ENCODE results near the gene LRP1B.
"Not testable (repeated sequence)": the region's sequence is repeated elsewhere in the genome, so short reads cannot be mapped to it uniquely, and the experiment has no call there.

Gene LRP1B

GRCh38 chr2:141041281-141041680, 1089.5 kb downstream of the LRP1B start:
- no peak for DNase-seq (ENCODE audit: low read depth in 2 of 3, low spot score in 1 of 3)

- DNase-seq (ENCODE audit: low read depth in 2 of 3, low spot score in 1 of 3), result no peak
Measured at GRCh38 chr2:141038341-141038740, 1092.5 kb downstream of the LRP1B start.

GRCh38 chr2:141037361-141037760, 1093.5 kb downstream of the LRP1B start:
- no peak for DNase-seq (ENCODE audit: low read depth in 2 of 3, low spot score in 1 of 3)

DNA sequence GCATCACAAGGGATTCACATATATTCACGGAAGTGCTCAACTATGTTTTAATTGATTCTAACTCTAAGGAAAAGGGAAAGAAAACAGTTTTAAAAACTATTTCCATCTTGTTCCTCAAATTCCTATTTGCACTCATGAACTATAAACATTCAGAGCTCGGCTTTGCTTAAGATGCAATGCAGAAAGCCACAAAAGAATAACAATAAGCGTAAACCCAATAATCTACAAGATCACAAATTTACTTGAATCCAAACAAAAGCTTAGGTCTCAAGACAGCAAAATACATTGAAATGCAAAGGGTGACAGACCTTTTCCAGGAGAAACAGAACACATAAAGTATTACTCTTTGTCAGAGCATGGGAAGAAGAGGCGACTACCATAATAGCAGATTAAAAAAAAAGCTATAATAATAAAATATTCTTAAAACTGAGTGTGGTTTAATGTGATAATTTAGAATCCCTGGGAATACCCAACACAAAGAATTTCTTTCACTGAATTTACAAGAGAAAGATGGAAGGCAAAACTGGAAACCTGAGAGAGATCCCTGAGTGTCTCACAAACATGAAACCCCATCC, 1094.9 kb downstream of the LRP1B start:
- no peak for DNase-seq (ENCODE audit: low read depth in 2 of 3, low spot score in 1 of 3)

GRCh38 chr2:141029428-141030078, 1101.3 kb downstream of the LRP1B start:
- no peak for DNase-seq (ENCODE audit: low read depth in 2 of 3, low spot score in 1 of 3)

DNA sequence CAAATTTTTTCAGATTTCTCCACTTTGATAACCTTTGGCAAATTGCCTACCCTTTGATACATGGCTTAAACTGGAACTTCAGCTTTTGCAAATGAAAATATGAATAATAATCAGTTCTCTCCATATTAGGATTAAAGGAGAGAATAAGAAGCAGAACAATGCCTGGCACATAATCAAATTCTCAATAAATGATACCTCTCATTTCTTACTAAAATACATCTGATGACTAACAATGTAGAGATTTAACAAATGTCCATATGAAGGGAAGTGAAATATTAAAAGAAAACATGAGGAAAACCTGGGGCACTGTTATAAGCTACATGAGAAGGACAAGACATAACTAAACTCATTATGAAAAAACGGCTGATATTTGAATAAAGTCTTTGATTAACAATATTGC, 1103.6 kb downstream of the LRP1B start:
- no peak for DNase-seq (ENCODE audit: low read depth in 2 of 3, low spot score in 1 of 3)

DNA sequence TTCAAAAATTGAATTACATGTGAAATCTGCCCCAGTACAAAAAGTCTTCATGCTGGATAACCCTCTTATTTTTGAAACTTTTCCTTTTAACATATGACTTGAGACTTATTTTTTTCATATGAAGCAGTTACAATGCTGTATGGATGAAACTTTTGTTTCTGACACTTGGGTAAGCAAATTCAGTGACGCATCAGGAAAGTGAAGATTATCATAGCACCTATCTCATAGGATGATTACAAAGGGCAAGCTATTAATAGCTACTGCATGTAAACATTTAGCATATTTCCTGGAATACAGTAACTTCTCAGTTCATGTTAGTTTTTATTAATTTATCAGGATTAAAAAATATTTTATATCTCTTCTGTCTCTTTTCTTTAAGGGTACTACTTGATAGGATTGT, 1109.2 kb downstream of the LRP1B start:
- no peak for DNase-seq (ENCODE audit: low read depth in 2 of 3, low spot score in 1 of 3)

DNA sequence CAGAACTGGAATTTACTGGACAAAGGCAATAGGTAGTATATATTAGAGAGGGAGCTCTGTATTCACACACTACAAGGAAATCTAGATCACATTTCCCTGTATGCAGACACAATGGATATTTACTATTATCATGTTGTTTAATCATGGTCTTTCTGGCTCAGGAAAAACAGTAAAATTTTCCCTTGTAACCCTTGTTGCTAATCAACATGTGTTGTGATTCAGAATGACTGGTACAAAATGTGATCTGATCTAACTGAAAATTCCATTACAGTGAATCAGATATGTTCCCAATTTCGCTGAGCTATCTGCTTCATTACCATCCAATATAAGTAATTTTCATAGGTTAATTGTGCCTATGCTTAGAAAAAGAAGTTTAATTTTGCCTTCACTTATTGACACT, 1109.7 kb downstream of the LRP1B start:
- no peak for DNase-seq (ENCODE audit: low read depth in 2 of 3, low spot score in 1 of 3)

- no peak for DNase-seq (ENCODE audit: low read depth in 2 of 3, low spot score in 1 of 3)
Measured at GRCh38 chr2:141020346-141020745, 1110.5 kb downstream of the LRP1B start.

GRCh38 chr2:141015341-141016047, 1115.3 kb downstream of the LRP1B start:
- no peak for DNase-seq (ENCODE audit: low read depth in 2 of 3, low spot score in 1 of 3)

DNA sequence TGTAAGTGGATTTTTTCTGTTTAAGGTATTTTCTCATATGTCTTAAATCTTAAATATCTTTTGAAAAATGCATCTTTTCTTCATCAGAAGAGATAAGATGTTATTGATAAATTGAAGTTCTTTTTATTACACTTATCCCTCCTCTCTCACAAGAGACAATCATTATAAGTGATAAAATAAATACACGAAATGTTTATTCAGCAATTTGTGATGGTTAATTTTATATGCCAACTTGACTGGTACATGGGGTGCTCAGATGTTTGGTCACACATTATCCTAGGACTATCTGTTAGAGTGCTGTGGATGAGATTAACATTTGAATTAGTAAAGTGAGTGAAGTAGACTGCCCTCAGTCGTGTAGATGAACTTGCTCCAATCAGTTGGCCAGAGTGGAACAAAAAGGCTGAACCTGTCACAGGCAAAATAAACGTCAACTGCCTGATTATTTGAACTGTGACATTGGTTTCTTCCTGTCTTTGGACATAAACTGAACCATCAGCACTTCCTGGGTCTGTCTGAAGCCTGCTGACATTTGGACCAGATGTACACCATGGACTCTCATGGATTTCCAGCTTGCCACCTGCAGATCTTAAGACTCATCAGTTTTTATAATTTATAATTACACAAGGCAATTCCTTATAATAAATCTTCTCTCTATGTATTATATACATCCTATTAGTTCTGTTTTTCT, 1126.7 kb downstream of the LRP1B start:
- DNase-seq (ENCODE audit: low read depth in 2 of 3, low spot score in 1 of 3), result no peak

- DNase-seq (ENCODE audit: low read depth in 2 of 3, low spot score in 1 of 3), result no peak
Measured at GRCh38 chr2:141001750-141002149, 1129.1 kb downstream of the LRP1B start.

- DNase-seq (ENCODE audit: low read depth in 2 of 3, low spot score in 1 of 3), result no peak
Measured at GRCh38 chr2:140998577-140998976, 1132.2 kb downstream of the LRP1B start.

DNA sequence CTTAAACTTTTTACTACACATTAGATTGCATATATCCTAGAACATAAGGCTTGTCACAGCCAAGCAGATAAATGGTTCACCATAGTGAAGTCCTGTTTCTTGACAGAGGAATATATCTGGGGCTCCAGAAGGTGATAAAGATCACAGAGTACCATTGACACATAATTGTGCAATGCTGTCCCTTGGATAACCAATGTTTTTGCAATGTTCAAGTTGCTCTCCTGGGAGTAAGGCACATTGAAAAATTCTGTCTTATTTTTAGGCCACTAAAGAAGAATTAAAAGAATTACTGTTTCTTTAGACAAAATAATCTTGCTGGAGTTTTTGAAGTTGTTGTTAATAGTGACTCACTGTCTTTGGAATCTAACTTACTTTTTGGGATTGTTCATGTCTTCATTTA, 1132.8 kb downstream of the LRP1B start:
- DNase-seq (ENCODE audit: low read depth in 2 of 3, low spot score in 1 of 3), result no peak

- no peak for DNase-seq (ENCODE audit: low read depth in 2 of 3, low spot score in 1 of 3)
Measured at GRCh38 chr2:140994856-140995255, 1136.0 kb downstream of the LRP1B start.

DNA sequence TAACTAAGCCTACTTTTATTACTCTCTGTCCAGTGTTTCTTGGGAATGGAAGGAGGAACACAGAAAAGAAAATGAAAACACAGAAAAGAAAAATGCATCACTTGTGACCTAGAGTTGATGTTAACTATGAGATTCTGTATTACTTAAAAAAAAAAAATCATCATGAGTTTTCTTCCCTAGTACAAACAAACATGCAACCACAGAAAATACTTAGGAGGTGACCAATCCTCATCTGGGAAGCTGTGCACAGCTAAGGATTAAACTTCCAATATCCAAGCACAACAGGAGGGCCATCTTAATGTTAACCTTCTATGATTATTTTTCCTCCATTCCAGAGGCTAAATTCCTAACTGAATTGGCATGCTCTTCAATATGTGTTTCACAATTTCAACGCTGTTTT, 1140.4 kb downstream of the LRP1B start:
- DNase-seq (ENCODE audit: low read depth in 2 of 3, low spot score in 1 of 3), result no peak

DNA sequence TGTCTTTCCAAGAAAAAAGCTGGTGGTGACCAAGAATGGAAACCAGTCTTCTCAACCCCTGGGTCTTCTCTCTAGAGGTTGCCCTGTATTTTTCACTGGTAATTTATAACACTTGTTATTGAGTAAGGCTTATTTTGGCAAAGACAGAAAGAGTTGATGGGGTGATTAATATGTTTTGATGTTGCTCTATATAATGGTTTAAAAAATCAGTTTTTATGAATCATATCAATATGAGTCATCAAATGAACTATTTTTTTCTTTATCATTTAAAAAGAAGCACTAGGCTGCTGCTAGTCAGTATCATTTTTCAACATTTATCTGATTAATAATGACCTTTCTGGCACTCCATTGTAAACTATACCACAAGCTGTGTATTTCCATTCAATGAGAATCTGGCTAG, 1142.2 kb downstream of the LRP1B start:
- no peak for DNase-seq (ENCODE audit: low read depth in 2 of 3, low spot score in 1 of 3)

GRCh38 chr2:140986456-140986855, 1144.4 kb downstream of the LRP1B start:
- no peak for DNase-seq (ENCODE audit: low read depth in 2 of 3, low spot score in 1 of 3)

GRCh38 chr2:140975237-140975636, 1155.6 kb downstream of the LRP1B start:
- DNase-seq (ENCODE audit: low read depth in 2 of 3, low spot score in 1 of 3), result no peak

DNA sequence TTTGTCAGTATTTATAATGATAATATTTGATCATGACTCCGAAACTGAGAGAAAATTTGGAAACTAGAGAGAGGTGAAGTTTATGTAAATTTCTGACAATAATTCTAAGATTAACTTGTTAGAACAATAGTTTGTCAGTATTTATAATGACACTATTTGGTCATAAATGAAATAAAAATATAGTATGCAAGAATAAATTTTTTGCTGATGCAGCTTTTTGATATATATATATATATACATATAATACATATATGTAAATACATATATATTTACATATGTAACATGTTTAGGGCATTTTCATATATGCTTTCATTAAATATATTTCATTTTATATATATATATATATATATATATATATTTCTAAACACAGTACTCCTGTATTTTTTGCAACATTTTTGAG, 1158.1 kb downstream of the LRP1B start:
- DNase-seq (ENCODE audit: low read depth in 2 of 3, low spot score in 1 of 3), result no peak

DNA sequence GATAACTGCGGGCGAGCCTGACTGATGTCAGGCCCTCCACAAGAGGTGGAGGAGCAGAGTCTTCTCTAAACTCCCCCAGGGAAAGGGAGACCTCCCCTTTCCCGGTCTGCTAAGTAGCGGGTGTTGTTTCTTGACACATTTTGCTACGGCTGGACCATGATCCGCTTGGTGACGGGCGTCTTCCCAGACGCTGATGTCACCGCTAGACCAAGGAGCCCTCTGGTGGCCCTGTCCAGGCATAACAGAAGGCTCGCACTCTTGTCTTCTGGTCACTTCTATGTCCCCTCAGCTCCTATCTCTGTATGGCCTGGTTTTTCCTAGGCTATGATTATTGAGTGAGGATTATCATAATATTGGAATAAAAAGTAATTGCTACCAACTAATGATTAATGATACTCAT, 1166.5 kb downstream of the LRP1B start:
- DNase-seq (ENCODE audit: low read depth in 2 of 3, low spot score in 1 of 3), result not testable (repeated sequence)

DNA sequence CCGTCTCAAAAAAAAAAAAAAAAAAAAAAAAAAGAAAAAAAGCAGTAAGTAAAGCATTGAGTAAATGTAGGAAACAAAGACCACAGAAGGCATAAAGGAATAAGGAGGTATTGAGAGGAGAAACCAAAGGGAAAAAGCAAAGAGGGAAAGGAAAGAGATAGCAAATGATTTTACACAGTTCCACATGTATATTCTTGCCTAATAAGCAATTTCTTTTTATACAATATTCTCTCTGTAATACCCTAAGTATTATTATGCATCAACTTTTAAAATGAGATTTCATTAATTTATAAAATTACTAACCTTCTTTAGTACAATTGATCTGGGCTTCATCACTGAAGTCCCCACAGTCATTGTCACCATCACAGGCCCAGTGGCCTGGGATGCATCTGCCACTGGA, 1180.9 kb downstream of the LRP1B start:
- DNase-seq (ENCODE audit: low read depth in 2 of 3, low spot score in 1 of 3), result no peak

Measured in stimulated activated CD4-positive, alpha-beta T cell treated with anti-CD3 and anti-CD28 coated beads, Interleukin-12 subunit alpha, Interleukin-12 subunit beta, amount 100 ng/mL, for 48 hours (primary cell).